Measurements from ENCODE around the gene GAREM1.
A peak's percentile ranks its signal among the peaks of the same experiment; 100 is the strongest.

Gene GAREM1

GRCh38 chr18:32332708-32333107 lies 138.0 kb downstream of the GAREM1 start:
- Mint-ChIP-seq H3K4me1 (no peaks in the 10 kb centered on the region), H3K36me3 (no peaks in the 10 kb centered on the region), H3K4me3 (no peak overlapping the region), H3K27ac (no peak overlapping the region), H3K9me3 (no peaks in the 10 kb centered on the region), H3K27me3 (peaks cover 0 to 7% of the 10 kb centered on the region in 2 donors)
- no peak for ATAC-seq (replicated peaks)
- no peak for DNase-seq

- no peak overlapping the region for H3K4me3 Mint-ChIP-seq
- no peaks in the 10 kb centered on the region for H3K9me3 Mint-ChIP-seq
- H3K36me3 Mint-ChIP-seq, result no peaks in the 10 kb centered on the region
- H3K4me1 Mint-ChIP-seq, result no peaks in the 10 kb centered on the region
- H3K27me3 Mint-ChIP-seq, result peaks cover 4 to 13% of the 10 kb centered on the region in 2 donors
- no peak for DNase-seq
- H3K27ac Mint-ChIP-seq, result no peak overlapping the region
- no peak for ATAC-seq (replicated peaks)
Measured at GRCh38 chr18:32328974-32329373, 141.7 kb downstream of the GAREM1 start.

GRCh38 chr18:32328379-32328778 lies 142.3 kb downstream of the GAREM1 start:
- H3K9me3 Mint-ChIP-seq, result no peaks in the 10 kb centered on the region
- no peak overlapping the region for H3K27ac Mint-ChIP-seq
- H3K36me3 Mint-ChIP-seq, result no peaks in the 10 kb centered on the region
- H3K4me3 Mint-ChIP-seq, result no peak overlapping the region
- no peaks in the 10 kb centered on the region for H3K4me1 Mint-ChIP-seq
- ATAC-seq (replicated peaks), result no peak
- DNase-seq, result no peak
- H3K27me3 Mint-ChIP-seq, result peaks cover 4 to 13% of the 10 kb centered on the region in 2 donors

GRCh38 chr18:32326450-32327308 lies 144.0 kb downstream of the GAREM1 start:
- H3K27me3 Mint-ChIP-seq, result peaks cover 4 to 8% of the 10 kb centered on the region in 2 donors
- H3K27ac Mint-ChIP-seq, result no peak overlapping the region
- peaks cover 0 to 5% of the 10 kb centered on the region in 2 donors for H3K4me1 Mint-ChIP-seq
- no peak overlapping the region for H3K4me3 Mint-ChIP-seq
- ATAC-seq (replicated peaks) (no peak), DNase-seq (no peak)
- no peaks in the 10 kb centered on the region for H3K36me3 Mint-ChIP-seq
- no peaks in the 10 kb centered on the region for H3K9me3 Mint-ChIP-seq

- Mint-ChIP-seq H3K9me3 (no peaks in the 10 kb centered on the region), H3K27ac (no peak overlapping the region), H3K36me3 (no peaks in the 10 kb centered on the region), H3K4me3 (no peak overlapping the region), H3K4me1 (peaks cover 0 to 8% of the 10 kb centered on the region in 2 donors), H3K27me3 (peaks cover 9 to 10% of the 10 kb centered on the region in 2 donors)
- no peak for DNase-seq
- no peak for ATAC-seq (replicated peaks)
Measured at GRCh38 chr18:32324181-32324580, 146.5 kb downstream of the GAREM1 start.

GRCh38 chr18:32321826-32322225 lies 148.9 kb downstream of the GAREM1 start:
- Mint-ChIP-seq H3K4me1 (peaks cover 0 to 8% of the 10 kb centered on the region in 2 donors), H3K36me3 (no peaks in the 10 kb centered on the region), H3K4me3 (no peak overlapping the region), H3K27me3 (peaks cover 4 to 5% of the 10 kb centered on the region in 2 donors), H3K27ac (no peak overlapping the region), H3K9me3 (no peaks in the 10 kb centered on the region)
- ATAC-seq (replicated peaks) (peak; percentile 70 to 71), DNase-seq (no peak)

- no peak overlapping the region for H3K4me3 Mint-ChIP-seq
- H3K36me3 Mint-ChIP-seq, result no peaks in the 10 kb centered on the region
- ATAC-seq (replicated peaks) (no peak), DNase-seq (no peak)
- H3K9me3 Mint-ChIP-seq, result no peaks in the 10 kb centered on the region
- peaks cover 0 to 8% of the 10 kb centered on the region in 2 donors for H3K4me1 Mint-ChIP-seq
- H3K27ac Mint-ChIP-seq, result no peak overlapping the region
- peaks cover 4 to 5% of the 10 kb centered on the region in 2 donors for H3K27me3 Mint-ChIP-seq
Measured at GRCh38 chr18:32319084-32319483, 151.6 kb downstream of the GAREM1 start.

- no peak for ATAC-seq (replicated peaks)
- no peaks in the 10 kb centered on the region for H3K9me3 Mint-ChIP-seq
- H3K27me3 Mint-ChIP-seq, result peaks cover 4 to 5% of the 10 kb centered on the region in 2 donors
- peaks cover 0 to 8% of the 10 kb centered on the region in 2 donors for H3K4me1 Mint-ChIP-seq
- H3K27ac Mint-ChIP-seq, result no peak overlapping the region
- no peak for DNase-seq
- no peaks in the 10 kb centered on the region for H3K36me3 Mint-ChIP-seq
- no peak overlapping the region for H3K4me3 Mint-ChIP-seq
Measured at GRCh38 chr18:32318581-32318980, 152.1 kb downstream of the GAREM1 start.

GRCh38 chr18:32317651-32318050 lies 153.0 kb downstream of the GAREM1 start:
- DNase-seq (no peak), ATAC-seq (replicated peaks) (no peak)
- H3K4me1 Mint-ChIP-seq, result peaks cover 0 to 8% of the 10 kb centered on the region in 2 donors
- H3K4me3 Mint-ChIP-seq, result no peak overlapping the region
- peaks cover 4 to 5% of the 10 kb centered on the region in 2 donors for H3K27me3 Mint-ChIP-seq
- H3K36me3 Mint-ChIP-seq, result no peaks in the 10 kb centered on the region
- H3K9me3 Mint-ChIP-seq, result no peaks in the 10 kb centered on the region
- H3K27ac Mint-ChIP-seq, result no peak overlapping the region

GRCh38 chr18:32315881-32316280 lies 154.8 kb downstream of the GAREM1 start:
- H3K4me1 Mint-ChIP-seq, result no peaks in the 10 kb centered on the region
- no peaks in the 10 kb centered on the region for H3K9me3 Mint-ChIP-seq
- DNase-seq, result no peak
- H3K36me3 Mint-ChIP-seq, result no peaks in the 10 kb centered on the region
- H3K27me3 Mint-ChIP-seq, result no peaks in the 10 kb centered on the region
- H3K4me3 Mint-ChIP-seq, result no peak overlapping the region
- no peak overlapping the region for H3K27ac Mint-ChIP-seq
- ATAC-seq (replicated peaks), result no peak

- H3K4me1 Mint-ChIP-seq, result no peaks in the 10 kb centered on the region
- H3K27ac Mint-ChIP-seq, result no peak overlapping the region
- ATAC-seq (replicated peaks) (no peak), DNase-seq (no peak)
- H3K27me3 Mint-ChIP-seq, result no peaks in the 10 kb centered on the region
- H3K9me3 Mint-ChIP-seq, result no peaks in the 10 kb centered on the region
- H3K4me3 Mint-ChIP-seq, result no peak overlapping the region
- no peaks in the 10 kb centered on the region for H3K36me3 Mint-ChIP-seq
Measured at GRCh38 chr18:32310774-32311173, 159.9 kb downstream of the GAREM1 start.

GRCh38 chr18:32310101-32310500 lies 160.6 kb downstream of the GAREM1 start:
- no peak overlapping the region for H3K4me3 Mint-ChIP-seq
- DNase-seq, result no peak
- no peak for ATAC-seq (replicated peaks)
- no peaks in the 10 kb centered on the region for H3K9me3 Mint-ChIP-seq
- no peaks in the 10 kb centered on the region for H3K36me3 Mint-ChIP-seq
- no peaks in the 10 kb centered on the region for H3K4me1 Mint-ChIP-seq
- no peak overlapping the region for H3K27ac Mint-ChIP-seq
- no peaks in the 10 kb centered on the region for H3K27me3 Mint-ChIP-seq

- Mint-ChIP-seq H3K4me3 (no peak overlapping the region), H3K27me3 (no peaks in the 10 kb centered on the region), H3K36me3 (no peaks in the 10 kb centered on the region), H3K4me1 (no peaks in the 10 kb centered on the region), H3K27ac (no peak overlapping the region), H3K9me3 (no peaks in the 10 kb centered on the region)
- ATAC-seq (replicated peaks) (no peak), DNase-seq (no peak)
Measured at GRCh38 chr18:32308493-32309120, 162.1 kb downstream of the GAREM1 start.

- DNase-seq, result no peak
- H3K4me3 Mint-ChIP-seq, result no peak overlapping the region
- no peaks in the 10 kb centered on the region for H3K9me3 Mint-ChIP-seq
- ATAC-seq (replicated peaks), result no peak
- no peak overlapping the region for H3K27ac Mint-ChIP-seq
- H3K27me3 Mint-ChIP-seq, result no peaks in the 10 kb centered on the region
- no peaks in the 10 kb centered on the region for H3K36me3 Mint-ChIP-seq
- H3K4me1 Mint-ChIP-seq, result no peaks in the 10 kb centered on the region
Measured at GRCh38 chr18:32303400-32303799, 167.3 kb downstream of the GAREM1 start.

GRCh38 chr18:32302806-32303205 lies 167.9 kb downstream of the GAREM1 start:
- Mint-ChIP-seq H3K27ac (no peak overlapping the region), H3K27me3 (no peaks in the 10 kb centered on the region), H3K4me3 (no peak overlapping the region), H3K9me3 (no peaks in the 10 kb centered on the region), H3K4me1 (no peaks in the 10 kb centered on the region), H3K36me3 (no peaks in the 10 kb centered on the region)
- ATAC-seq (replicated peaks), result no peak
- no peak for DNase-seq

All from stimulated activated naive B cell treated with anti-CD40 and anti-IgM and Interleukin-4, amounts not matched to agents 10 μg/mL and 1 μg/mL and 100 μg/mL, for 72 hours (primary cell).